GM19467 (cell line): ENCODE measurements around the gene OAS3.
A peak's percentile ranks its signal among the peaks of the same experiment; 100 is the strongest.
"Not testable (repeated sequence)": the region's sequence is repeated elsewhere in the genome, so short reads cannot be mapped to it uniquely, and the experiment has no call there.

Experiments used
- ATAC-seq: cut with Tn5 transposase; IDR thresholded peaks from one replicate; pipeline ENCODE4 v1.9.1; 2021; ENCODE audit warnings: mild to moderate bottlenecking, moderate library complexity; ENCODE audit not compliant: unreplicated experiment

The OAS3 gene

GRCh38 chr12:112937741-112938719 lies at the start of gene OAS3:
TSS of gene OAS3 (plus strand) at chr12:112938474. CDS start at chr12:112938531, 57 bp downstream.
- ATAC-seq: peak; percentile 56

GRCh38 chr12:112891093-112892024 lies 46.9 kb upstream of the OAS3 start:
- no peak for ATAC-seq

GRCh38 chr12:112892856-112893255 lies 45.4 kb upstream of the OAS3 start:
- no peak for ATAC-seq

- ATAC-seq: no peak
These were observed 44.1 kb upstream of the OAS3 start for GRCh38 chr12:112894128-112894527.

GRCh38 chr12:112898380-112898779 lies 39.9 kb upstream of the OAS3 start:
- no peak for ATAC-seq

- no peak for ATAC-seq
These were observed 37.8 kb upstream of the OAS3 start for GRCh38 chr12:112900298-112901145.

- ATAC-seq: no peak
These were observed 37.0 kb upstream of the OAS3 start for GRCh38 chr12:112901271-112901670.

GRCh38 chr12:112904571-112904970 lies 33.7 kb upstream of the OAS3 start:
- ATAC-seq: no peak

GRCh38 chr12:112905451-112906089 lies 32.7 kb upstream of the OAS3 start:
- ATAC-seq: no peak

GRCh38 chr12:112906712-112907414 lies 31.4 kb upstream of the OAS3 start, which contains the start of gene OAS1:
TSS of gene OAS1 (plus strand) at chr12:112906962. CDS start at chr12:112907040, 78 bp downstream.
- ATAC-seq: peak; percentile 66

- ATAC-seq: peak; percentile 48
These were observed 30.7 kb upstream of the OAS3 start for GRCh38 chr12:112907415-112908157.

- ATAC-seq: no peak
These were observed 29.7 kb upstream of the OAS3 start for GRCh38 chr12:112908548-112908947.

GRCh38 chr12:112909693-112910092 lies 28.6 kb upstream of the OAS3 start:
- no peak for ATAC-seq

GRCh38 chr12:112913038-112913688 lies 25.1 kb upstream of the OAS3 start:
- ATAC-seq: no peak

GRCh38 chr12:112913888-112914287 lies 24.4 kb upstream of the OAS3 start:
- ATAC-seq: not testable (repeated sequence)

GRCh38 chr12:112916270-112916669 lies 22.0 kb upstream of the OAS3 start:
- ATAC-seq: no peak

GRCh38 chr12:112919121-112919520 lies 19.2 kb upstream of the OAS3 start:
- no peak for ATAC-seq

GRCh38 chr12:112924986-112925385 lies 13.3 kb upstream of the OAS3 start:
- peak; percentile 65 for ATAC-seq
